Cortex of kidney (tissue), 1 donor: ENCODE measurements around the gene MAML3.

Source experiments
- DNase-seq: peaks from one replicate; lab custom pipeline; 2025; lab: John Stamatoyannopoulos, UW

MAML3 gene

GRCh38 chr4:139921429-139922184, 232.4 kb downstream of the MAML3 start:
- DNase-seq = no peak

GRCh38 chr4:139920486-139921002, 233.4 kb downstream of the MAML3 start:
- DNase-seq = no peak

- DNase-seq = no peak
Measured at GRCh38 chr4:139919521-139919920, 234.5 kb downstream of the MAML3 start.

GRCh38 chr4:139919004-139919403, 235.0 kb downstream of the MAML3 start:
- no peak for DNase-seq

GRCh38 chr4:139918591-139918990, 235.4 kb downstream of the MAML3 start:
- DNase-seq = no peak

GRCh38 chr4:139917896-139918295, 236.1 kb downstream of the MAML3 start:
- no peak for DNase-seq

GRCh38 chr4:139916041-139916440, 237.9 kb downstream of the MAML3 start:
- DNase-seq = no peak

- DNase-seq = no peak
Measured at GRCh38 chr4:139915037-139915436, 238.9 kb downstream of the MAML3 start.

- DNase-seq = no peak
Measured at GRCh38 chr4:139913995-139914598, 239.9 kb downstream of the MAML3 start.

- DNase-seq = no peak
Measured at GRCh38 chr4:139913398-139913990, 240.5 kb downstream of the MAML3 start.

GRCh38 chr4:139912445-139912844, 241.5 kb downstream of the MAML3 start:
- DNase-seq = no peak

- no peak for DNase-seq
Measured at GRCh38 chr4:139910106-139910505, 243.9 kb downstream of the MAML3 start.

GRCh38 chr4:139908636-139909437, 245.1 kb downstream of the MAML3 start:
- no peak for DNase-seq

- no peak for DNase-seq
Measured at GRCh38 chr4:139907001-139907809, 246.8 kb downstream of the MAML3 start.

- DNase-seq = no peak
Measured at GRCh38 chr4:139905489-139905888, 248.5 kb downstream of the MAML3 start.

- DNase-seq = no peak
Measured at GRCh38 chr4:139904406-139904805, 249.6 kb downstream of the MAML3 start.

GRCh38 chr4:139903845-139904244, 250.1 kb downstream of the MAML3 start:
- DNase-seq = no peak

- no peak for DNase-seq
Measured at GRCh38 chr4:139902321-139903320, 251.4 kb downstream of the MAML3 start.

- no peak for DNase-seq
Measured at GRCh38 chr4:139901531-139902320, 252.3 kb downstream of the MAML3 start.
